Measurements from ENCODE around the gene CCDC70.

DNA sequence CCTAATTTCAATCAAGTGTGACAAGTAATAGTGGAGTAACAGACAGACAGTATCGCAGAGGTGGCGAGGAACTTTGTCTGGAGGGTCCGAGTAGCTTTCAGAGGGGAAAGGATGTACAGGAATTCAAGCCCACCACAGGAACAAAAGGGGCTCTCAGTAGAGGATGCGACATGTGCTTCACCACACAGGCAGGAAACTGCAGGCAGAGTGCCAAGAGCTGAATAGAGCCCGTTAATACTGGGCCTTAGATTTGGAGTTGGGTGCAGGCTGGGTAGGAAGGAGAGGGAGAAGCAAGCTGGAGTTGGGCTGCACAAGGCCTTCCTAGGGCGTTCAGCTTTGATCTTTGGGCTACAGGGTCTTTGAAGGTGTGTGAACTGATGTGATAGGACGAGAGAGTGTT, 1.2 kb downstream of the CCDC70 start:
- TF ChIP-seq, protein P1, sequence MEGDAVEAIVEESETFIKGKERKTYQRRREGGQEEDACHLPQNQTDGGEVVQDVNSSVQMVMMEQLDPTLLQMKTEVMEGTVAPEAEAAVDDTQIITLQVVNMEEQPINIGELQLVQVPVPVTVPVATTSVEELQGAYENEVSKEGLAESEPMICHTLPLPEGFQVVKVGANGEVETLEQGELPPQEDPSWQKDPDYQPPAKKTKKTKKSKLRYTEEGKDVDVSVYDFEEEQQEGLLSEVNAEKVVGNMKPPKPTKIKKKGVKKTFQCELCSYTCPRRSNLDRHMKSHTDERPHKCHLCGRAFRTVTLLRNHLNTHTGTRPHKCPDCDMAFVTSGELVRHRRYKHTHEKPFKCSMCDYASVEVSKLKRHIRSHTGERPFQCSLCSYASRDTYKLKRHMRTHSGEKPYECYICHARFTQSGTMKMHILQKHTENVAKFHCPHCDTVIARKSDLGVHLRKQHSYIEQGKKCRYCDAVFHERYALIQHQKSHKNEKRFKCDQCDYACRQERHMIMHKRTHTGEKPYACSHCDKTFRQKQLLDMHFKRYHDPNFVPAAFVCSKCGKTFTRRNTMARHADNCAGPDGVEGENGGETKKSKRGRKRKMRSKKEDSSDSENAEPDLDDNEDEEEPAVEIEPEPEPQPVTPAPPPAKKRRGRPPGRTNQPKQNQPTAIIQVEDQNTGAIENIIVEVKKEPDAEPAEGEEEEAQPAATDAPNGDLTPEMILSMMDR (IDR thresholded peaks at IDR 0.05; ENCODE audit: insufficient read depth, low read length), result no peak
- TF ChIP-seq, protein P2, sequence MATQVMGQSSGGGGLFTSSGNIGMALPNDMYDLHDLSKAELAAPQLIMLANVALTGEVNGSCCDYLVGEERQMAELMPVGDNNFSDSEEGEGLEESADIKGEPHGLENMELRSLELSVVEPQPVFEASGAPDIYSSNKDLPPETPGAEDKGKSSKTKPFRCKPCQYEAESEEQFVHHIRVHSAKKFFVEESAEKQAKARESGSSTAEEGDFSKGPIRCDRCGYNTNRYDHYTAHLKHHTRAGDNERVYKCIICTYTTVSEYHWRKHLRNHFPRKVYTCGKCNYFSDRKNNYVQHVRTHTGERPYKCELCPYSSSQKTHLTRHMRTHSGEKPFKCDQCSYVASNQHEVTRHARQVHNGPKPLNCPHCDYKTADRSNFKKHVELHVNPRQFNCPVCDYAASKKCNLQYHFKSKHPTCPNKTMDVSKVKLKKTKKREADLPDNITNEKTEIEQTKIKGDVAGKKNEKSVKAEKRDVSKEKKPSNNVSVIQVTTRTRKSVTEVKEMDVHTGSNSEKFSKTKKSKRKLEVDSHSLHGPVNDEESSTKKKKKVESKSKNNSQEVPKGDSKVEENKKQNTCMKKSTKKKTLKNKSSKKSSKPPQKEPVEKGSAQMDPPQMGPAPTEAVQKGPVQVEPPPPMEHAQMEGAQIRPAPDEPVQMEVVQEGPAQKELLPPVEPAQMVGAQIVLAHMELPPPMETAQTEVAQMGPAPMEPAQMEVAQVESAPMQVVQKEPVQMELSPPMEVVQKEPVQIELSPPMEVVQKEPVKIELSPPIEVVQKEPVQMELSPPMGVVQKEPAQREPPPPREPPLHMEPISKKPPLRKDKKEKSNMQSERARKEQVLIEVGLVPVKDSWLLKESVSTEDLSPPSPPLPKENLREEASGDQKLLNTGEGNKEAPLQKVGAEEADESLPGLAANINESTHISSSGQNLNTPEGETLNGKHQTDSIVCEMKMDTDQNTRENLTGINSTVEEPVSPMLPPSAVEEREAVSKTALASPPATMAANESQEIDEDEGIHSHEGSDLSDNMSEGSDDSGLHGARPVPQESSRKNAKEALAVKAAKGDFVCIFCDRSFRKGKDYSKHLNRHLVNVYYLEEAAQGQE (IDR thresholded peaks at IDR 0.05; ENCODE audit: insufficient replicate concordance, low read depth), result no peak
